GM12878 (cell line): Measurements from ENCODE around the gene REEP2.

ENCODE experiments used
- SP1 ChIP-seq: IDR thresholded peaks from one replicate; pipeline ENCODE4 v1.6.1; 2011; ENCODE audit warnings: low read depth, low read length
- TF ChIP-seq, protein P1 (sequence below): IDR thresholded peaks from 2 replicates; pipeline ENCODE4 v1.6.1; 2011; ENCODE audit warnings: low read depth, low read length, improper control_type of control experiment, borderline replicate concordance
- TF ChIP-seq, protein P2 (sequence below), 3 experiments: IDR thresholded peaks in 2 of 3; conservative IDR thresholded peaks in 1 of 3; 2 replicates each; pipeline ENCODE4 v1.5.1; 2011; ENCODE audit warnings: low read depth in 3 of 3, low read length in 3 of 3, mild to moderate bottlenecking in 3 of 3, control low read depth in 2 of 3, moderate library complexity in 2 of 3, inconsistent platforms in 1 of 3, mixed read lengths in 1 of 3; ENCODE audit not compliant: control insufficient read depth in 2 of 3, insufficient read depth in 1 of 3; ENCODE audit errors: extremely low read depth in 1 of 3
- TF ChIP-seq, protein P3 (sequence below): fragments of 150-350 bp; IDR thresholded peaks from 2 replicates; pipeline ENCODE4 v1.6.1; 2016; ENCODE audit warnings: low read depth, low read length

DNA sequence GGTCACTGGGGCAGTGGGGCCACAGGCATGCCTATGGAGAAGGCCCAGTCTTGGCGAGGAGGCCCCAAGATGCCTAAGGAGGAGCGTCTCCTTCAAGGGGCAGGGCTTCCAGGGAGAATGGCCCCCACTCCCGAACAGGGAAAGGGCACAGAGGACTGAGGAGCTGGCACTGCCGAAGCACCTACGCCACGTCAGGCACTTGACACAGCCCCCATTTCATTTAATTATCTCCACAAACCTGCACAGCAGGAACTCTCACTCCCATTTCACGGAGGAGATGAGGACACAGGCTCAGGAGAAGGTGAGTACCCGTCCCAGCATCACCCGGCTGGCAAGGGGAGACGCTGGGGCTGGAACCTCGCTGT is 52.4 kb downstream of the REEP2 start:
- TF ChIP-seq, protein P1, sequence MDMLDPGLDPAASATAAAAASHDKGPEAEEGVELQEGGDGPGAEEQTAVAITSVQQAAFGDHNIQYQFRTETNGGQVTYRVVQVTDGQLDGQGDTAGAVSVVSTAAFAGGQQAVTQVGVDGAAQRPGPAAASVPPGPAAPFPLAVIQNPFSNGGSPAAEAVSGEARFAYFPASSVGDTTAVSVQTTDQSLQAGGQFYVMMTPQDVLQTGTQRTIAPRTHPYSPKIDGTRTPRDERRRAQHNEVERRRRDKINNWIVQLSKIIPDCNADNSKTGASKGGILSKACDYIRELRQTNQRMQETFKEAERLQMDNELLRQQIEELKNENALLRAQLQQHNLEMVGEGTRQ, result no peak
- no peak for TF ChIP-seq SP1
- TF ChIP-seq, protein P2, sequence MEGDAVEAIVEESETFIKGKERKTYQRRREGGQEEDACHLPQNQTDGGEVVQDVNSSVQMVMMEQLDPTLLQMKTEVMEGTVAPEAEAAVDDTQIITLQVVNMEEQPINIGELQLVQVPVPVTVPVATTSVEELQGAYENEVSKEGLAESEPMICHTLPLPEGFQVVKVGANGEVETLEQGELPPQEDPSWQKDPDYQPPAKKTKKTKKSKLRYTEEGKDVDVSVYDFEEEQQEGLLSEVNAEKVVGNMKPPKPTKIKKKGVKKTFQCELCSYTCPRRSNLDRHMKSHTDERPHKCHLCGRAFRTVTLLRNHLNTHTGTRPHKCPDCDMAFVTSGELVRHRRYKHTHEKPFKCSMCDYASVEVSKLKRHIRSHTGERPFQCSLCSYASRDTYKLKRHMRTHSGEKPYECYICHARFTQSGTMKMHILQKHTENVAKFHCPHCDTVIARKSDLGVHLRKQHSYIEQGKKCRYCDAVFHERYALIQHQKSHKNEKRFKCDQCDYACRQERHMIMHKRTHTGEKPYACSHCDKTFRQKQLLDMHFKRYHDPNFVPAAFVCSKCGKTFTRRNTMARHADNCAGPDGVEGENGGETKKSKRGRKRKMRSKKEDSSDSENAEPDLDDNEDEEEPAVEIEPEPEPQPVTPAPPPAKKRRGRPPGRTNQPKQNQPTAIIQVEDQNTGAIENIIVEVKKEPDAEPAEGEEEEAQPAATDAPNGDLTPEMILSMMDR (IDR thresholded peaks at IDR 0.05 in 2 of 3, conservative IDR thresholded peaks at IDR 0.05 in 1 of 3; ENCODE audit: control insufficient read depth in 2 of 3, extremely low read depth in 1 of 3, insufficient read depth in 1 of 3, low read depth in 3 of 3, low read length in 3 of 3), result no peak
- TF ChIP-seq, protein P3, sequence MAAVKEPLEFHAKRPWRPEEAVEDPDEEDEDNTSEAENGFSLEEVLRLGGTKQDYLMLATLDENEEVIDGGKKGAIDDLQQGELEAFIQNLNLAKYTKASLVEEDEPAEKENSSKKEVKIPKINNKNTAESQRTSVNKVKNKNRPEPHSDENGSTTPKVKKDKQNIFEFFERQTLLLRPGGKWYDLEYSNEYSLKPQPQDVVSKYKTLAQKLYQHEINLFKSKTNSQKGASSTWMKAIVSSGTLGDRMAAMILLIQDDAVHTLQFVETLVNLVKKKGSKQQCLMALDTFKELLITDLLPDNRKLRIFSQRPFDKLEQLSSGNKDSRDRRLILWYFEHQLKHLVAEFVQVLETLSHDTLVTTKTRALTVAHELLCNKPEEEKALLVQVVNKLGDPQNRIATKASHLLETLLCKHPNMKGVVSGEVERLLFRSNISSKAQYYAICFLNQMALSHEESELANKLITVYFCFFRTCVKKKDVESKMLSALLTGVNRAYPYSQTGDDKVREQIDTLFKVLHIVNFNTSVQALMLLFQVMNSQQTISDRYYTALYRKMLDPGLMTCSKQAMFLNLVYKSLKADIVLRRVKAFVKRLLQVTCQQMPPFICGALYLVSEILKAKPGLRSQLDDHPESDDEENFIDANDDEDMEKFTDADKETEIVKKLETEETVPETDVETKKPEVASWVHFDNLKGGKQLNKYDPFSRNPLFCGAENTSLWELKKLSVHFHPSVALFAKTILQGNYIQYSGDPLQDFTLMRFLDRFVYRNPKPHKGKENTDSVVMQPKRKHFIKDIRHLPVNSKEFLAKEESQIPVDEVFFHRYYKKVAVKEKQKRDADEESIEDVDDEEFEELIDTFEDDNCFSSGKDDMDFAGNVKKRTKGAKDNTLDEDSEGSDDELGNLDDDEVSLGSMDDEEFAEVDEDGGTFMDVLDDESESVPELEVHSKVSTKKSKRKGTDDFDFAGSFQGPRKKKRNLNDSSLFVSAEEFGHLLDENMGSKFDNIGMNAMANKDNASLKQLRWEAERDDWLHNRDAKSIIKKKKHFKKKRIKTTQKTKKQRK, result no peak
